ENCODE measurements around the gene RGCC. TPM values are rescaled to one million over a fixed set of nuclear protein-coding genes. Genes with fewer than 3 reads are reported as not detected.

Gene RGCC
- total and polyA plus RNA-seq, 8 donors: 93.4 to 196 (median 143) TPM

- ATAC-seq: peak; percentile 46
- H3K36me3 ChIP-seq: peaks cover 0 to 12% of the 10 kb centered on the region in 2 donors
Measured at GRCh38 chr13:41458187-41458760, 924 bp downstream of the RGCC start.

GRCh38 chr13:41458761-41459431 is 1.5 kb downstream of the RGCC start:
- peak in 2 of 4 donors; percentile 48 to 58 for DNase-seq
- peaks cover 4 to 70% of the 10 kb centered on the region in 2 donors for H3K4me1 ChIP-seq
- peaks cover 0 to 19% of the 10 kb centered on the region in 2 donors for H3K27me3 ChIP-seq
- TF ChIP-seq CTCF (IDR thresholded peaks at IDR 0.05): peak; percentile 49 to 59
- H3K4me3 ChIP-seq: peak overlapping the region; percentile 59 to 77
- H3K36me3 ChIP-seq: peaks cover 0 to 17% of the 10 kb centered on the region in 2 donors
- ATAC-seq: peak; percentile 47
- intact Hi-C loops (cut with DNase I): loop anchor here in 1 of 2 donors (10.0 kb wide), 1 partner anchor 186 kb away; no protein-coding TSS in a partner anchor
- H3K9me3 ChIP-seq: no peaks in the 10 kb centered on the region
- peak overlapping the region; percentile 83 for H3K27ac ChIP-seq

More at GRCh38 chr13:41458187-41458760, 924 bp downstream of the RGCC start:
- peak in 3 of 4 donors; percentile 55 to 90 (median 66) for DNase-seq
- H3K4me3 ChIP-seq: peak overlapping the region; percentile 59 to 77
- no peaks in the 10 kb centered on the region for H3K9me3 ChIP-seq
- TF ChIP-seq CTCF (IDR thresholded peaks at IDR 0.05): no peak
- H3K27me3 ChIP-seq: peaks cover 0 to 19% of the 10 kb centered on the region in 2 donors
- peaks cover 0 to 64% of the 10 kb centered on the region in 2 donors for H3K4me1 ChIP-seq
- peak overlapping the region; percentile 83 for H3K27ac ChIP-seq
- intact Hi-C loops (cut with DNase I): loop anchor here in 1 of 2 donors (10.0 kb wide), 1 partner anchor 187 kb away; no protein-coding TSS in a partner anchor

- intact Hi-C loops (cut with DNase I): loop anchor here in 1 of 2 donors (10.0 kb wide), 1 partner anchor 185 kb away; no protein-coding TSS in a partner anchor
- H3K9me3 ChIP-seq: no peaks in the 10 kb centered on the region
- H3K4me1 ChIP-seq: peaks cover 8 to 76% of the 10 kb centered on the region in 2 donors
- ATAC-seq: no peak
- no peak for DNase-seq
- peak overlapping the region; percentile 59 to 77 for H3K4me3 ChIP-seq
- peaks cover 0 to 19% of the 10 kb centered on the region in 2 donors for H3K27me3 ChIP-seq
- peaks cover 0 to 23% of the 10 kb centered on the region in 2 donors for H3K36me3 ChIP-seq
- no peak for TF ChIP-seq CTCF (IDR thresholded peaks at IDR 0.05)
- H3K27ac ChIP-seq: peak overlapping the region; percentile 83
Measured at GRCh38 chr13:41459432-41460073, 2.2 kb downstream of the RGCC start.

GRCh38 chr13:41460074-41460465 is 2.7 kb downstream of the RGCC start:
- no peak for ATAC-seq

More at GRCh38 chr13:41460074-41460465, 2.7 kb downstream of the RGCC start:
- peaks cover 0 to 24% of the 10 kb centered on the region in 2 donors for H3K36me3 ChIP-seq
- H3K9me3 ChIP-seq: no peaks in the 10 kb centered on the region
- H3K4me1 ChIP-seq: peaks cover 8 to 81% of the 10 kb centered on the region in 2 donors
- H3K27me3 ChIP-seq: peaks cover 0 to 19% of the 10 kb centered on the region in 2 donors
- DNase-seq: no peak
- intact Hi-C loops (cut with DNase I): no loop called here
- TF ChIP-seq CTCF (IDR thresholded peaks at IDR 0.05): no peak
- H3K27ac ChIP-seq: peak overlapping the region; percentile 83
- H3K4me3 ChIP-seq: peak overlapping the region; percentile 59 to 77
